Prostate gland (tissue), 2 donors: ENCODE measurements around the gene CPZ. TPM values are rescaled to one million over a fixed set of nuclear protein-coding genes. Genes with fewer than 3 reads are reported as not detected.

ENCODE experiments used
- DNase-seq: peaks from one replicate; pipeline ENCODE4 v3.0.0-alpha.2; 2019; ENCODE audit warnings: low spot score
- H3K27ac ChIP-seq, 2 donors: fragments of 200-600 bp; sonication (generic); 2 replicates each; pipeline ENCODE4 v1.5.1; 2017 to 2019
- H3K27me3 ChIP-seq: fragments of 200-600 bp; sonication (generic); replicated peaks from 2 replicates; pipeline ENCODE4 v1.5.1; 2019; ENCODE audit not compliant: insufficient read depth
- H3K36me3 ChIP-seq, 2 donors: fragments of 200-600 bp; sonication (generic); 1 replicate in 1 of 2; 2 replicates in 1 of 2; pipeline versions ENCODE4 v1.5.1 to v1.8.1; 2017 to 2019
- H3K4me1 ChIP-seq: fragments of 200-600 bp; sonication (generic); replicated peaks from 2 replicates; pipeline ENCODE4 v1.5.1; 2019
- H3K4me3 ChIP-seq, 2 donors: fragments of 200-600 bp; sonication (generic); 2 replicates each; pipeline ENCODE4 v1.5.1; 2017 to 2019
- H3K9me3 ChIP-seq: fragments of 200-600 bp; sonication (generic); 2 replicates; pipeline ENCODE4 v1.5.1; 2017
- POLR2A ChIP-seq: fragments of 450-650 bp; IDR thresholded peaks from one replicate; pipeline ENCODE4 v1.6.1; 2016; ENCODE audit warnings: antibody characterized with exemption, mild to moderate bottlenecking
- POLR2AphosphoS5 ChIP-seq: sonication (generic); formaldehyde crosslinking; IDR thresholded peaks from one replicate; pipeline ENCODE4 v1.6.1; 2017; ENCODE audit warnings: antibody characterized with exemption
- WGBS: methylation state at CpG from one replicate; pipeline ENCODE4 v1.1.5; 2018; 5-methylcytosine and 5-hydroxymethylcytosine counted together
- intact Hi-C: fragments of 100-400 bp; cut with DNase I; formaldehyde crosslinking; loops from one replicate; pipeline ENCODE4 v1.14.2; 2022
- total RNA-seq, 2 donors: library from RNA; depleted of rRNA; stranded (reverse); fragments of >200 nt; gene quantifications; one replicate each; pipeline ENCODE4 v1.1.0, GENCODE V29; 2016
- TF ChIP-seq, protein P1 (sequence below), 4 experiments: fragments of 200-600 bp in 2 of 4; fragments of 450-650 bp in 2 of 4; sonication (generic) in 2 of 4; IDR thresholded peaks; 1 replicate in 3 of 4; 2 replicates in 1 of 4; pipeline ENCODE4 v1.5.1; 2016 to 2019; ENCODE audit warnings: antibody characterized with exemption in 4 of 4, mild to moderate bottlenecking in 2 of 4, moderate library complexity in 2 of 4

CPZ gene
- total RNA-seq, 2 donors from 2014 or later: 0.73 to 15.1 TPM

DNA sequence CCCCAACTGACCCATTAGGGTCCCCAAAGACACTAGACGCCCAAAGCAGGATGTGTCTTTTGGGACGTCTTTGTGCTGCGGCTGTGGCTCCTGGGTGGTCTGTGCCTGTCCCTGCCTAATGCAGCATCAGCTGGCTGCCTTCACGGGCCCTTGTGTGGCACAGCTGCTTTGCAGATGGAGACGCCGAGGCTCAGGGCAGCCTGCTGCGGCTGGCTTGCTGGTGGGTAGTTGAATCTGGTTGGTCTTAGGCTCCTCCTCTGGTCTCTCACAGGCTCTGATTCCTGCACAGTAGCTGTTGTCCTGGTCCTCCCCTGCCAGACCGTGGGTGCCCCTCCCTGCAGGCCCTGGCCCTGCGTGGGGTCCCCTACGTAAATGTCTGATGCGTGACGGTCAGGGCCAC is 8.1 kb downstream of the CPZ start:
- no peak for DNase-seq
- H3K9me3 ChIP-seq: no peaks in the 10 kb centered on the region
- no peaks in the 10 kb centered on the region for H3K27me3 ChIP-seq
- 78% methylated on average over 10 of the region's 12 CpGs for WGBS
- TF ChIP-seq, protein P1, sequence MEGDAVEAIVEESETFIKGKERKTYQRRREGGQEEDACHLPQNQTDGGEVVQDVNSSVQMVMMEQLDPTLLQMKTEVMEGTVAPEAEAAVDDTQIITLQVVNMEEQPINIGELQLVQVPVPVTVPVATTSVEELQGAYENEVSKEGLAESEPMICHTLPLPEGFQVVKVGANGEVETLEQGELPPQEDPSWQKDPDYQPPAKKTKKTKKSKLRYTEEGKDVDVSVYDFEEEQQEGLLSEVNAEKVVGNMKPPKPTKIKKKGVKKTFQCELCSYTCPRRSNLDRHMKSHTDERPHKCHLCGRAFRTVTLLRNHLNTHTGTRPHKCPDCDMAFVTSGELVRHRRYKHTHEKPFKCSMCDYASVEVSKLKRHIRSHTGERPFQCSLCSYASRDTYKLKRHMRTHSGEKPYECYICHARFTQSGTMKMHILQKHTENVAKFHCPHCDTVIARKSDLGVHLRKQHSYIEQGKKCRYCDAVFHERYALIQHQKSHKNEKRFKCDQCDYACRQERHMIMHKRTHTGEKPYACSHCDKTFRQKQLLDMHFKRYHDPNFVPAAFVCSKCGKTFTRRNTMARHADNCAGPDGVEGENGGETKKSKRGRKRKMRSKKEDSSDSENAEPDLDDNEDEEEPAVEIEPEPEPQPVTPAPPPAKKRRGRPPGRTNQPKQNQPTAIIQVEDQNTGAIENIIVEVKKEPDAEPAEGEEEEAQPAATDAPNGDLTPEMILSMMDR (IDR thresholded peaks at IDR 0.05): no peak
- TF ChIP-seq POLR2A: no peak
- TF ChIP-seq POLR2AphosphoS5: no peak
- H3K27ac ChIP-seq: no peak overlapping the region
- no peaks in the 10 kb centered on the region for H3K4me1 ChIP-seq
- H3K36me3 ChIP-seq: no peaks in the 10 kb centered on the region
- intact Hi-C loops: loop anchor here (10.0 kb wide), 2 partner anchors 284 to 314 kb away; no protein-coding TSS in a partner anchor
- no peak overlapping the region for H3K4me3 ChIP-seq

DNA sequence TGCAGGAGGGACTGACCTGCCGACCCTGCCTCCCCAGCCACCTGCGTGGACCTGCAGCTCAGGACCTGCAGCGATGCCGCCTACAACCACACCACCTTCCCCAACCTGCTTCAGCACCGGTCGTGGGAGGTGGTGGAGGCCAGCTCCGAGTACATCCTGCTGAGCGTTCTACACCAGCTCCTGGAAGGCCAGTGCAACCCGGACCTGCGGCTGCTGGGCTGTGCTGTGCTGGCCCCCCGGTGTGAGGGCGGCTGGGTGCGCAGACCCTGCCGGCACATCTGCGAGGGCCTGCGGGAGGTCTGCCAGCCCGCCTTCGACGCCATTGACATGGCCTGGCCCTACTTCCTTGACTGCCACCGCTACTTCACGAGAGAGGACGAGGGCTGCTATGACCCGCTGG is 8.5 kb downstream of the CPZ start:
- Histone ChIP-seq H3K4me3 (no peak overlapping the region), H3K27ac (no peak overlapping the region), H3K27me3 (no peaks in the 10 kb centered on the region), H3K9me3 (no peaks in the 10 kb centered on the region), H3K36me3 (no peaks in the 10 kb centered on the region), H3K4me1 (no peaks in the 10 kb centered on the region)
- WGBS: 85% methylated on average over 18 of the region's 23 CpGs
- intact Hi-C loops: loop anchor here (10.0 kb wide), 2 partner anchors 284 to 314 kb away; no protein-coding TSS in a partner anchor
- DNase-seq: no peak
- TF ChIP-seq POLR2AphosphoS5 (no peak), POLR2A (no peak)

DNA sequence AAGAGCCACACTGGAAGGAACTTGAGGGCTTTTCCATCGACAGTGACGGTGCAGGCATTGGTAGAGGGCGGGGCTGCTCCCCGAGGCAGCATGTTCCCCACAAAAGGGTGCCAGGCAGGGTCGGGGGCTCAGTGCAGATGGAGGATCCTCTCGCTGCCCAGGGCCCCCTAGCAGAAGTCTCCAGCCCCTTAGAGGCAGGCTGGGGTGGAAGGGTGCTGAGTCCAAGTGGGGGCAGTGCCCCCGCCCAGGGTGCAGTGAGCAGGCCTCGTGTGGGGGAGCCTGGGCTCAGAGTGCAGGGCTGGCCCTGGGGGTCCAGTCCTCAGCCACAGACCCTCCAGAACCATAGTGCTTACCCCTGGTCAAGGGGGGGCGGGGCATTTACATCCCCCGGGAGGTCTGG is 9.0 kb downstream of the CPZ start:
- TF ChIP-seq POLR2A (no peak), POLR2AphosphoS5 (no peak)
- 87% methylated on average over 10 of the region's 10 CpGs for WGBS
- intact Hi-C loops: loop anchor here (10.0 kb wide), 2 partner anchors 283 to 313 kb away; no protein-coding TSS in a partner anchor
- Histone ChIP-seq H3K4me1 (no peaks in the 10 kb centered on the region), H3K4me3 (no peak overlapping the region), H3K27me3 (no peaks in the 10 kb centered on the region), H3K36me3 (no peaks in the 10 kb centered on the region), H3K27ac (no peak overlapping the region), H3K9me3 (no peaks in the 10 kb centered on the region)
- no peak for DNase-seq

DNA sequence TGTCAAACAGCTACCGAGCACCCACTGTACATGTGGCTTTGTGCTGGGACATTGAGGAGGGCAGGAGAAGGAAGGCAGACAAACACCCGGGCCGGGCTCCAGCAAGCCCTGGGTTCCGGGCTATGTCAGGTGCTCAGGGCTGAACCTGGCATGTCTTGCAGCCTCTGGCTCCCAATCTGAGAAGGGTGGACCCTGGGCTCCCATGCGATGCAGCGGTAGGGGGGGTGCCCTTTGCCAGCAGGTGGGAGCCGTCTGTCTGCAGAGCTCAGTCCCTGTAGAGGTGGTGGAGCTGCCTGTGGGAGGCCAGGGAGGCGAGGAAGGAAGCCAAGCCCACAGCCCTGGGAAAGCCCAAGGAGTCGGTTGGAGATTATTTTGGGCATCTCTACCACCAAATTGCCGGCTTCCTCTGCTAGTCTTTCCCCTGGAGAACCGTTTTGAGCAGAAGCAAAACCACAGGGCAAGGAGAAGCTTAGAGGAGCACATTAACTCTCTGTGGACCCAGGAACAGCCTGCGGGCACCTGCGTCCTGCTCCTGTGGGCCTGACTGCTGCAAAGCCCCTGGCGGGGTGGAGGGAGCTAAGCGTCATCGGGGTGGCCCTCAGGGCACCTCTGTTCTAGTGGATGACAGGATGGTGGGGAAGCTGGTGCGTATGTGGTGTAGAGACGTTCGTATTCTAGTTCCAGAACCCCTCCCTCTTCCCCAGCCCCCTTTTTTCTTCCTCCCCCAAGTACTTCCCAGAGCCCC is 10.3 kb downstream of the CPZ start:
- intact Hi-C loops: loop anchor here (10.0 kb wide), 2 partner anchors 282 to 312 kb away; no protein-coding TSS in a partner anchor
- Histone ChIP-seq H3K27ac (no peak overlapping the region), H3K36me3 (no peaks in the 10 kb centered on the region), H3K4me1 (no peaks in the 10 kb centered on the region), H3K27me3 (no peaks in the 10 kb centered on the region), H3K9me3 (no peaks in the 10 kb centered on the region), H3K4me3 (no peak overlapping the region)
- TF ChIP-seq POLR2A: no peak
- TF ChIP-seq, protein P1 (IDR thresholded peaks at IDR 0.05): no peak
- no peak for TF ChIP-seq POLR2AphosphoS5
- DNase-seq: no peak
- WGBS: 71% methylated on average over 19 of the region's 19 CpGs

DNA sequence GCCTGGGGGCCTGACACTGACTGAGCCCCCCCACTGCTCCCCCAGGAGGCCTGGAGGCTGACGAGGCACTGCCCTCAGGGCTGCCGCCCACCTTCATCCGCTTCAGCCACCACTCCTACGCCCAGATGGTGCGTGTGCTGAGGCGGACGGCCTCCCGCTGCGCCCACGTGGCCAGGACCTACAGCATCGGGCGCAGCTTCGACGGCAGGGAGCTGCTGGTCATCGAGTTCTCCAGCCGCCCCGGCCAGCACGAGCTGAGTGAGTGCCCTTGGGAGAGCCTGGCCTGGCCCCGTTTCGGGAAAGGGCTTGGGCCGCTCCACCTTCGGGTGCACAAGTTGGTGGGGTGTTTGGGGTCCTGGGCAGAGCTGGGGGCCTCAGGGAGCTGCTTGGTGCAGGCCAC is 11.4 kb downstream of the CPZ start:
- DNase-seq: no peak
- H3K4me1 ChIP-seq: no peaks in the 10 kb centered on the region
- intact Hi-C loops: loop anchor here (10.0 kb wide), 2 partner anchors 281 to 311 kb away; no protein-coding TSS in a partner anchor
- TF ChIP-seq POLR2A: no peak
- H3K36me3 ChIP-seq: no peaks in the 10 kb centered on the region
- H3K4me3 ChIP-seq: no peak overlapping the region
- H3K27ac ChIP-seq: no peak overlapping the region
- H3K9me3 ChIP-seq: no peaks in the 10 kb centered on the region
- peaks cover 3% of the 10 kb centered on the region for H3K27me3 ChIP-seq
- WGBS: 74% methylated on average over 12 of the region's 22 CpGs

DNA sequence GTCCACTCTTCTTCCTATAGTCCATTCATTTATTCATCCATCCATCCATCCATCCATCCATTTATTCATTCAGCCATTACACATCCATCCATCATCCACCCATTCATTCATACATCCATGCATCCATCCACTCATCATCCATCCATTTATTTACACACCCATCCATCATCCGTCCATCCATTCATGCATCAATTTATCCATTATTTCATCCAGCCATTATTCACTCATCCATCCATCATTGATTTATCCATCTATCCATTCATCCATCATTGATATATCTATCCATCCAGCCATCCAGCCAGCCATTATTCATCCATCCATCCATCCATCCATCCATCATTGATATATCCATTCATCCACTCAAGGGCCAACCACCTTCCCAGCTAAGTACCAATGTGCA is 12.7 kb downstream of the CPZ start:
- H3K27me3 ChIP-seq: peaks cover 3% of the 10 kb centered on the region
- intact Hi-C loops: loop anchor here (10.0 kb wide), 2 partner anchors 280 to 310 kb away; no protein-coding TSS in a partner anchor
- H3K4me1 ChIP-seq: no peaks in the 10 kb centered on the region
- WGBS: 94% methylated on average over 1 of the region's 1 CpG
- no peaks in the 10 kb centered on the region for H3K36me3 ChIP-seq
- no peak for DNase-seq
- H3K27ac ChIP-seq: no peak overlapping the region
- H3K9me3 ChIP-seq: no peaks in the 10 kb centered on the region
- H3K4me3 ChIP-seq: no peak overlapping the region
- TF ChIP-seq, protein P1 (IDR thresholded peaks at IDR 0.05): no peak
- no peak for TF ChIP-seq POLR2A
- no peak for TF ChIP-seq POLR2AphosphoS5
